Measurements from ENCODE around the gene RXFP4. TPM values are rescaled to one million over a fixed set of nuclear protein-coding genes. Genes with fewer than 3 reads are reported as not detected.
"Not testable (repeated sequence)": the region's sequence is repeated elsewhere in the genome, so short reads cannot be mapped to it uniquely, and the experiment has no call there.

The RXFP4 gene
- total and polyA plus RNA-seq, 4 donors: not detected

- TF ChIP-seq YY1 (IDR thresholded peaks at IDR 0.05) (no peak), NR2F2 (IDR thresholded peaks at IDR 0.05) (no peak), RAD21 (IDR thresholded peaks at IDR 0.05) (no peak), HNF4G (IDR thresholded peaks at IDR 0.05) (no peak), REST (IDR thresholded peaks at IDR 0.05) (no peak)
- no peak overlapping the region for H3K9ac ChIP-seq (ENCODE audit: low read depth in 1 of 2, low read length in 2 of 2)
- WGBS: 80% methylated on average over 2 of the region's 2 CpGs
- no peak for DNase-seq (ENCODE audit: low spot score)
- peaks cover 0 to 4% (median 2%) of the 10 kb centered on the region in 4 donors for H3K4me1 ChIP-seq (ENCODE audit: control insufficient read depth in 4 of 4, insufficient read depth in 4 of 4, low read length in 3 of 4)
- no peaks in the 10 kb centered on the region for H3K27me3 ChIP-seq (ENCODE audit: control insufficient read depth in 4 of 4, insufficient read depth in 4 of 4, low read length in 3 of 4)
- H3K4me3 ChIP-seq (ENCODE audit: low read depth in 1 of 3, low read length in 3 of 3): no peak overlapping the region
- H3K36me3 ChIP-seq (ENCODE audit: control insufficient read depth in 4 of 4, insufficient read depth in 3 of 4, low read depth in 1 of 4, low read length in 3 of 4): peaks cover 34 to 77% (median 71%) of the 10 kb centered on the region in 4 donors
- no peak overlapping the region for H3K27ac ChIP-seq (ENCODE audit: low read depth in 1 of 2, low read length in 2 of 2)
- H3K9me3 ChIP-seq (ENCODE audit: control insufficient read depth in 4 of 4, low read length in 3 of 4): no peaks in the 10 kb centered on the region
Observed at GRCh38 chr1:155925506-155925905, 15.9 kb upstream of the RXFP4 start.

GRCh38 chr1:155929057-155929456, 12.4 kb upstream of the RXFP4 start:
- TF ChIP-seq FOXA1 (IDR thresholded peaks at IDR 0.05) (no peak), TAF1 (conservative IDR thresholded peaks at IDR 0.05) (no peak), MAX (IDR thresholded peaks at IDR 0.05) (no peak), SP1 (IDR thresholded peaks at IDR 0.05) (no peak), HNF4A (conservative IDR thresholded peaks at IDR 0.05) (no peak), GABPA (IDR thresholded peaks at IDR 0.05 in 1 of 2, conservative IDR thresholded peaks at IDR 0.05 in 1 of 2) (no peak)
- no peak for DNase-seq (ENCODE audit: low spot score)
- Histone ChIP-seq H3K9ac (ENCODE audit: low read depth in 1 of 2, low read length in 2 of 2) (no peak overlapping the region), H3K4me3 (ENCODE audit: low read depth in 1 of 3, low read length in 3 of 3) (no peak overlapping the region), H3K27ac (ENCODE audit: low read depth in 1 of 2, low read length in 2 of 2) (no peak overlapping the region), H3K9me3 (ENCODE audit: control insufficient read depth in 4 of 4, low read length in 3 of 4) (no peaks in the 10 kb centered on the region), H3K27me3 (ENCODE audit: control insufficient read depth in 4 of 4, insufficient read depth in 4 of 4, low read length in 3 of 4) (no peaks in the 10 kb centered on the region), H3K4me1 (ENCODE audit: control insufficient read depth in 4 of 4, insufficient read depth in 4 of 4, low read length in 3 of 4) (peaks cover 12 to 31% (median 20%) of the 10 kb centered on the region in 4 donors), H3K36me3 (ENCODE audit: control insufficient read depth in 4 of 4, insufficient read depth in 3 of 4, low read depth in 1 of 4, low read length in 3 of 4) (peaks cover 28 to 62% (median 60%) of the 10 kb centered on the region in 4 donors)
- 85% methylated on average over 5 of the region's 5 CpGs for WGBS

GRCh38 chr1:155930725-155931124, 10.7 kb upstream of the RXFP4 start:
- DNase-seq (ENCODE audit: low spot score); H3K4me3 ChIP-seq (ENCODE audit: low read depth in 1 of 3, low read length in 3 of 3); H3K27me3 ChIP-seq (ENCODE audit: control insufficient read depth in 4 of 4, insufficient read depth in 4 of 4, low read length in 3 of 4); H3K9me3 ChIP-seq (ENCODE audit: control insufficient read depth in 4 of 4, low read length in 3 of 4); H3K27ac ChIP-seq (ENCODE audit: low read depth in 1 of 2, low read length in 2 of 2); H3K9ac ChIP-seq (ENCODE audit: low read depth in 1 of 2, low read length in 2 of 2): not testable (repeated sequence)
- 85% methylated on average over 10 of the region's 10 CpGs for WGBS
- peaks cover 12 to 38% (median 24%) of the 10 kb centered on the region in 4 donors for H3K4me1 ChIP-seq (ENCODE audit: control insufficient read depth in 4 of 4, insufficient read depth in 4 of 4, low read length in 3 of 4)
- H3K36me3 ChIP-seq (ENCODE audit: control insufficient read depth in 4 of 4, insufficient read depth in 3 of 4, low read depth in 1 of 4, low read length in 3 of 4): peaks cover 18 to 49% (median 46%) of the 10 kb centered on the region in 4 donors

Data from liver (tissue), 9 donors.